SH-SY5Y (cell line): ENCODE data around the gene KMT2B.

Source experiments
- GATA2 ChIP-seq: IDR thresholded peaks from 2 replicates; pipeline ENCODE4 v1.6.1; 2011; ENCODE audit warnings: mild to moderate bottlenecking, low read depth, low read length
- GATA3 ChIP-seq: IDR thresholded peaks from 2 replicates; pipeline ENCODE4 v1.6.1; 2011; ENCODE audit warnings: low read depth, mild to moderate bottlenecking, low read length, moderate library complexity

DNA sequence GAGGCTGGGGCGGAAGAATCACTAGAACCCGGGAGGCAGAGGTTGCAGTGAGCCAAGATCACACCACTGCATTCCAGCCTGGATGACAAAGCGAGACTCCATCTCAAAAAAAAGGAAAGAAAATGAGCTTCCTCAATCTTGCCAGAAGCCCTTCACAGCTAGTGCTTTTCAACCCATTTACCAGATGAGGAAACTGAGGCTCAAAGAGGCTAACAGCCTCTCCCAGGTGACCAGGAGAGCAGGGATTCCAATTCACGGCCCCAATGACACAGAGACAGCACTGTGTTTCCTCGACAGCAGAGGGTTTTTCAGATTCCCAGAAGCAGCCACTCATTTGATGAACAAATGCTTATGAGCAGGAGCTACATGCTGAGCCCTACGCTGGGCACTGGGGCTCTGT, 48.2 kb upstream of the KMT2B start:
- TF ChIP-seq GATA3 (no peak), GATA2 (no peak)
